ENCODE measurements around the gene MRPL21.

MRPL21 gene

DNA sequence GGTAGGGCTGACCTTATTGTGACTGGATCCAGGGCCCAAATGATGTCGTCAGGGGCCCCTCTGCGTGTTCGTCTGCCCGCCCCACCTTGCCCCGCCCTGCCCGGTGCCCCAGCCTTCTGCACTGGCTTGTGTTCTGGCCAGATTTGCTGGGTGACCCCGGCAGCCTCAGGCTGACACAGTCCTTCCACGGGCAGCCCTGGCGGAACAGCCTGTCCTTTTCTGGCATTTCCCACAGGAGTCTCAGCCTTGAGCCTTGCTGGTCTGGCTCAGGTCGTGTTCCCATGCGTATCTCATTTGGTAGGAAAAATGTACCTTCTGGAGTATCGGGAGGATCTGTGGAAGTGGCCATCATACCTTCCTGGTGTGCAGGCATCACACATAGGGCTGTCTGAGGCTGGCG is 31.0 kb upstream of the MRPL21 start:
- DNase-seq = no peak

DNA sequence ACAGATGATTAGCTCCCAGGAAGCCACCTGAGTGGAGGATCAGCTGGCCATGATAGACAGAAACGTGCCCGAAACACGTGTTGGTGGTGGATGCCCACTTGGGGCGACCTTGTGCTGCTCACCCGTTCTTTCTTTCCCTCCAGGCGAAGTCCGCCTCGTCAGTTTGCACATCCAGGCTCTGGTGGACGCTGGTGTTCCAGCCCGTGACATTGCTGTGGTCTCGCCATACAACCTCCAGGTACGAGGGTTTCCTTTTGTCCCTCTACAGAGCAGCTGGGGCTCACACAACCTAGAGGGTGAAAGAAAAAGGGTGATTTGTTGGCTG is 30.7 kb upstream of the MRPL21 start:
- no peak for DNase-seq

DNA sequence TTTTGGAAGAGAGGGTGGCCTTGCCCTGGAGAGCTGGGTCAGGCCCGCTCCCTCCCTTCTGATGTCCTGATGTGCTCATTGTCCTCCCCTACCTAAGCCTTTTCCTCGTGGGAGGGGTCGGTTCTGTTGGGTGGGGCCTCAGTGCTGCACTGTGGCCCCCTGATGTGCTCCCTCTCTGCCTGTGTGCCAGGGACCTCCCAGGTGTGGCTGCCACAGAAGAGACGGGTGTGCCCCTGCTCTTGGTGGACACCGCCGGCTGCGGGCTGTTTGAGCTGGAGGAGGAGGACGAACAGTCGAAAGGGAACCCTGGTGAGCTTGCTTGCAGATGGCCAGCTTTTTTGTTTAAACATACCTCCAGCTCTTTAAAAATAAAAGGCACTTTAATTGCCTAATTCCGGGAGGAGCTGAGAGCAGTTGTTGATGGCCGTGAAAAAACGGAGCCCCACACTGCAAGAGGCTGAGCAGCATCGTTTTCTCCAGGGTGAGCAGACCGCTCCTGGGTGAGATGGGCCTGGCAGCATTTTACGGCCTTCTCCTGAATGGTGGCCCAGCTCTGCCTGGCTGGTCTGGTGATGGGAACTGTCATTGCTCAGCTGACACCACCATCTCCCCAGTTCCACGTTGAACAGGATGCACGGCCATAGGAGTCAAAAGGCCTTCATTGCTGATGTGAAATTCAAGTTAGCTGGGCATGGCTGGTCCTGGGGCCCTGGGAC is 30.1 kb upstream of the MRPL21 start:
- no peak for DNase-seq

DNA sequence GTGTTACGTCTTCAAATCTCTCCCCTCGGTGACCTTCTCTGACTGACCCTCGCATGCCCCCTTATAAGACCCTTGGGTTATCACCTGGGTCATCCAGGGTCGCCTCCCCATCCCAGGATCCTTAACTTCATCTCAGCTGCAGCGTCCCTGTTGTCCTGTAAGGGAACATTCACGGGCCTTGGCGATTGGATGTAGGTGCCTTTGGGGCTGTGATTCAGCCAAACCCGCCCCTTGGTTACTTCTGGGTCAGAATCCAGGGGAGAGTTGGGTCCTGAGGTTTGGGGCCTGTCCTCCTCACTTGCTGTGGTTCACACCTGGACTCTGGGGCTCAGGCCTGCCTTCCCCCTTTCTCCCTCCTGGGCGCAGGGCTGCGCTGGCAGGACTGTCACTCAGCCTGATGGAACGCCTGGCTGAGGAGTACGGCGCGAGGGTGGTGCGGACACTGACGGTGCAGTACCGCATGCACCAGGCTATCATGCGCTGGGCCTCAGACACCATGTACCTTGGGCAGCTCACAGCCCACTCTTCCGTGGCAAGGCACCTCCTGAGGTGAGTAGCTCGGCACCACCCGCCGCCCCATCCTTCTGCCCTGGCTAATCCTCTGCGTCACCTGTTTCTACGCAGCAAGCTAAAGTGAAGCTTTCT is 29.4 kb upstream of the MRPL21 start:
- no peak for DNase-seq

DNA sequence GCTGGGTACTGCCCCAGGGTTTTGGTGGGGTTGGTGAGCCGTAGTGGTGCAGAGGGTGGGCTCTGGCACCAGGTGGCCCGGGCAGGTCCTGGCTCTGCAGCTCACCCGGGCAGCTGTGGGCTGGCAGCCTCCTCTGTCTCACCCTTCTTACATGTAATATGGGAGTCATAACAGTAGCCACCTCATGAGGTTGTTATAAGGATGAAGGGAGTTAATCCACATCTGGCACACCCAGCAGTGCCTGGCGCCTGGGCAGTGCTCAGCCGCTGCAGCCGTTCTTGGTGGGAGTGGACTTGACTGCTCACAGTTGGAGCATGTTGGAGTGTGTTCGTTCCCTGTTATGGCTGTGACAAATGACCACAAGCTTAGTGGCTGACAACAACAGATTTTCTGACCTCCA is 28.7 kb upstream of the MRPL21 start:
- DNase-seq = no peak

DNA sequence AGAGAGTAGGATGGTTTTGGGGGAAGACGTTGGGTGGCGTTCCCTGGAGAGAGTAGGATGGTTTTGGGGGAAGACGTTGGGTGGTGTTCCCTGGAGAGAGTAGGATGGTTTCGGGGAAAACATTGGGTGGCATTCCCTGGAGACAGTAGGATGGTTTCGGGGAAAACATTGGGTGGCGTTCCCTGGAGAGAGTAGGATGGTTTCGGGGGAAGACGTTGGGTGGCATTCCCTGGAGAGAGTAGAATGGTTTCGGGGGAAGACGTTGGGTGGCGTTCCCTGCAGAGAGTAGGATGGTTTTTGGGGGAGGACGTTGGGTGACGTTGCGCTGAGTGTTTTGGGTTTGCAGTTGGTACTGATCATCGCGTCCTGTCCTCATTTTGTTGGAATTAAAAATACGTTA is 28.3 kb upstream of the MRPL21 start:
- no peak for DNase-seq

DNA sequence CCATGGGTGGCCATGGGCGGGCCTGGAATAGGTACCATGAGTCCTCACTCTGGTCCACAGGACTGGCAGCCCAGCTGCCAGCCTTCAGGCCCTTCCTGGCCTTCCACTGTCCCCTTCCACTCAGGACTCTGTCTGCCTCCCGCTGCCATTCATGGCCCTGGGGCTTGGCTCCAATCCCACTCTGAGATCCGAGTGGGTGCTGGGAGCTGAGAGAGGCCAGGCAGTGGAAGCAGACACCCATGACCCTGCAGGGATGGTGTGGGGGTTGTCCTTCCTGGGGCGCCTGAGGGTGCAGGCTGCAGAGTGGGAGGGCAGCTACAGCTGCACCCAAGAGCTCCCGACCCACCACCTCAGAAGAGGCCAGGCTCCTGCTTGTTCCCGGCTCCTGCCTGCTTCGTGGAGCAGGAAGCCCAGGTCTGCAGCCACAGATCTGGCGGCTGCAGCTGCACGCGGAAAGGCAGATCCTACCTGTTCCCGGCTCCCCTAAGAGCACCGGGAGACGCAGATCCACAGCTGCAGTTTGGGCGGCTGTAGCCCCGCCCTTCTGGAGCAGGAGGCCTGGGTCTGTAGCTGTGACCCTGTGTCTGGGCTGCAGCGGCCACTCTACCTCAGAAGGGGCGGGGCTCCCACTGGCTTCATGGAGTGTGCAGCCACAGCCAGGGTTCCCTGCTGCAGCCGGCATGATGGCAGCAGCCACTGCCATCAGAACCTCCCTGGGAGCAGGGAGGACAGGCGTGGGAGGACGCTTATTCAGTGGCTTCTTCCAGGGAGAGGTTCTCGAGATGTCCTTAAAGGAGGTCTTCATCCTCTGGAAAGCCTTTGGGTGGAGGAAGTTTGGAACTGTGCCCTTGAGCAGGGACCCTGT is 27.6 kb upstream of the MRPL21 start:
- DNase-seq = no peak

DNA sequence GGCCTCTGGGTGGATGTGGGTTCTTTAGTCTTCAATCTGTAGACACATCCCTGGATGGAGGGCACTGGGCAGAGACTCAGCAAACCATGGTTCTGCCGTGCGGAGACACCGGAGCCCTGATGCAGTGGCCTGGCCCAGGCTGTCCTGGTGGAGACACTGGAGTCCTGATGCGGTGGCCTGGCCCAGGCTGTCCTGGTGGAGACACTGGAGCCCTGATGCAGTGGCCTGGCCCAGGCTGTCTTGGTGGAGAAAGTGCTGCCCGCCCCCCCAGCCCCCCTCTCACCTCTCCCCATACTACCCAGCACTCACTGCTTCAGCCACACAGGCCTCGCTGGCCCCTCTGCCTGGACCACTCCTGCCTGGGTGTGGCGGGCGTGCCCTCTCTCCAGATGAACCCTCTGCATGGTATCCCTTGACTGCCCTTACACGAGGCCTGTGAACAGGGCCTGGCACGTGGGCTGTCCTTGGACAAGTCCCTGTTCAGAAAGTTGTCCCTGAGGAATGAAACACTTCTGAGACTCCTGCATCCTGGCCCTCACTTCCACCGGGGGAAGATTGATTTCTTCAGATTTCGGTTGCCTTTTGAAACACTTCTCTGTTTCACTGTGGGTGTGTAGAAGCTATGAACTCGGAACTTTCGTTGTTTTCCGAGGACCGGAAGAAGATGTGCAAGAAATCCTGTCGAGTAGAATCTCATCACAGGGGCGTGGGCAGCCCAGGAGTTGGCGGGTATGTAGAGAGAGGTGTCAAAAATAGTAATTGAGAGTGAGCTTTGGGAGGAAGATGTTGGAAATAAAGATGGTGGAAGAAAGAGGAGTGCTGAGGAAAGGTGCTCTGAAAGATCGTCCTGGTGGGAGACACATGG is 26.3 kb upstream of the MRPL21 start:
- DNase-seq = no peak

DNA sequence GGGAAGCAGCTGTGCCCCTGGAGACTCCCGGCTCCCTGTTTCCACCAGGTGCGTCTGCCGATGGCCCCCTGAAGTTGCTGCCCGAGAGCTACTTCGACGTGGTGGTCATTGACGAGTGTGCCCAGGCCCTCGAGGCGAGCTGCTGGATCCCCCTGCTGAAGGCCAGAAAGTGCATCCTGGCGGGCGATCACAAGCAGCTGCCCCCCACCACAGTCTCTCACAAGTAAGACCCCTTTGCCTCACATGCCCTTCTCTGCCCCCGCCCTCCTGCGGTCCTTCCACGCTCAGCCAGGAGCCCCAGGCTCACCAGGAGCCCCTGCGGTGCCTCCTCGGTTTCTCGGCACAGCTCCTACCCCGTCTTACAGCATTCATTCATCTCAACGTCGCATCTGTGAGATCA is 25.5 kb upstream of the MRPL21 start:
- no peak for DNase-seq

DNA sequence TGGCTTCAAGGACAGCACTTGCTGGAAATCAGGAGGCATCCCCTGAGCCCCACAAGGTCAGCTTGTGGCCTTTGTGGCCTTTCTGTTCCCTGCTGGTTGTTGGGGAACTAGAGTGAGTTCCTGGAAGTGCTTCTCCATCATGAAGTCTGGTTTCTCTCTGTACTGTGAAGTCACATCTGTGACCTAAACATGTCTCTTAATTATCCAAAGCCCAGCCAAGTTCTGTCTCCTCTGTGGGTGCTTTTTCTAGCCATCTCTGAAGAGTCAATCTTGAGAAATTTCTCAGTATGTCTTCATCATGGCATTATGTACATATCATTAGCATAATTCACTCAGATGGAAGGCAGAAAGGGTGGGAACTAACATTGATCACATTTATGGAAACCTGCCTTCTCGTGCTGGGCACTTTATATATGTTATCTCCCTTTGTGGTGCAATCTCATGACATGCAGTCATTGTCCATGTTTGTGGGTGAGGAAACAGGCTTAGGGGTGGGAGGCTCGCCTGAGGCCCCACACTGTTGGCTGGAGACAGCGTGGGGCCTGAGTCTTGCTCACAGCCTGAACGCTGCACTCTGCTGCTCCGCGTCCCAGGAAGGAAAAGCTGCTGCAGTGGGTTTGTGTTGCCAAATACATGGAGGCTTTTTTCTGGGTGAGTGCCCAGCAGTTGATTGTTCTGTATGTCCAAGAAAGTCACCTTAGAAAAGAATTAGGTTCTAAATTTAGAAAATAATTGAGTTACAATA is 24.7 kb upstream of the MRPL21 start:
- DNase-seq = no peak

DNA sequence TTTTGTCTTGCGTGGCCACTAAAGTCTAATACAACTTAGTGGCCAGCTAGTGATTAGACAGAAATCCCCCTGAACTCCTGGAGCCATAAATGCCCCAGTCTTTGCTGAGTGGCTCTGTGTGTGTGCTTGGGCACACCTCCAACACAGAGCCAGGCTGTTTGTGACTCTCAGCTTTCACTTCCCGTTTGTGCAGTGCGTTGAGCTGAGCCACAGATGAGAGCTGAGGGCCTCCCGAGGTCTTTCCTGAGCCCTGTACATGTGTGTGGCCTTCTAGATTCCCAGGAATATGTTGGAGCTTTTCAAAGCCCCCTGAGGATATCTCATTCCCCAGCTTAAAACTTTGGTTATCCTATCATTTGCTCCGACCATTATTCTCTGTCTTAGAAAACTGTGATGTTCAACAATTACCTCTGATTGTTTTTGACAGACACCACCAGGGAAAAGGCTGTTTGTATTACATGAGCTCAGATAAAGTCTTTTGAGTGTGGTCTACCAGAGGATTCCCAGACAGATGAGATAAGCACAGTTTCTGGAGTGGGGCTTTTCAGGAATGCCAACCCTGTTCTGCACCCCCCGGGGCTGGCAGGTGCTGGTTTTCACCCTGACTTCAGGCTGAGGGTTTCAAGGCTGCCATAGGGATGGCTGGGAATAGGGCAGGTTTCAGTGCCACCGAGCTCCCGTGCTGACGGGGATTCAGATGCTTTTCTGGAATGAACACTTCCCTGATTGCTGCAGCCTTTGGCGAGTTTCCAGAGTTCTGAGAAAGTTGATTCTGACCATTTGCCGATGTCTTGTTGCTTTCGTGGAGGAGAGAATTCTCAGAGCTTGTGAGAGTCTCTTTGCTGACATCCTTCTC is 23.9 kb upstream of the MRPL21 start:
- DNase-seq = no peak

DNA sequence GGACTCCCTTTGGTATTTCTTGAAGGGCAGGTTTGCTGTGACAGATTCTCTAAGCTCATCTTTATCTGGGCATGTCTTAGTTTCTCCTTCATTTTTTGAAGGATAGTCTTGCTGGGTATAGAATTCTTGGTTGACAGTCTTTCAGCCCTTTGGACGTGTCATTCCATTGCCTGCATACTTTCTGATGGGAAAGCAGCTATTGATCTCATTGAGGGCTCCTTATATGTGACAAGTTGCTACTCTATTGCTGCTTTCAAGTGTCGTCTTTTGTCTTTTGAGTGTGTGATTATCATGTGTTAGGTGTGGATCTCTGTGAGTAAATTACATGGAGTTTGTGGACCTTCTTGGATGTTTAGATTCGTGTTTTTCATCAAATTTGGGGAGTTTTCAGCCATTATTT is 22.0 kb upstream of the MRPL21 start:
- DNase-seq = no peak

DNA sequence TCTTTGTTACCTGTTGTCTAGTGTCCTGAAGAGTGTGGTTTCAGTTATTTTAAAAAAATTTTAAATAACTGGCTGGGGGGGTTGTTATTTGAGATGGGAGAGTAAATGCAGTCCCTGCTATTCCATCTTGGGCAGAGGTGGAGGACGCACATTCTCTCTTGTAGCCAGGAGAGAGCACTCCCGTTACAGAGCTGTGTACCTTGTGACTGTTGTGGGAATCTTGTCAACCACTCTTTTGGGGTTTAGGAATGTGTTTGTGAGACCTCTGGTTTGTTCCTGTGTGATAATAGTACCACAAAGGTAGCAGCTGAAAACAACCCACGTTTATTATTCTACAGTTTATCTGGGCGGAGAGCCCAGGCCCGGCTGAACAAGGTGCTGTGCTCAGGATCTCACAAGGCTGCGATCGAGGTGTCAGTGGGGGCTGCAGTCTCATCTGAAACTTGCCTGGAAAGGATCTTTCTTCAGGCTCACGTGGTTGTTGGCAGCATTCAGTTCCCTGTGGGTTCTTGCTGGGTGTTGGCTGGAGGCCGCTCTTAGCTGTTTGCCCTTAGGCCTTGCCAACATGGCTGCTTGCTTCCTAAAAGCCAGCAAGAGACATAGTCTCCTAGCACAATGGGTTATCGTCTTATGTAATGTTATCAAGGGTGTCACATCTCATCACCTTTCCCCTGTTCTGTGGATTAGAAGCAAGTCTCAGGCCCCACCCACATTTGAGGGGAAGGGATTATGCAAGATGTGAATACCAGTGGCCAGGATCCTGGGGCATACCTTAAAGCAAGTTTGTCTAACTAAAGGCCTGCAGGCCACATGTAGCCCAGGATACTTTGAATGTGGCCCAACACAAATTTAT is 20.7 kb upstream of the MRPL21 start:
- no peak for DNase-seq

DNA sequence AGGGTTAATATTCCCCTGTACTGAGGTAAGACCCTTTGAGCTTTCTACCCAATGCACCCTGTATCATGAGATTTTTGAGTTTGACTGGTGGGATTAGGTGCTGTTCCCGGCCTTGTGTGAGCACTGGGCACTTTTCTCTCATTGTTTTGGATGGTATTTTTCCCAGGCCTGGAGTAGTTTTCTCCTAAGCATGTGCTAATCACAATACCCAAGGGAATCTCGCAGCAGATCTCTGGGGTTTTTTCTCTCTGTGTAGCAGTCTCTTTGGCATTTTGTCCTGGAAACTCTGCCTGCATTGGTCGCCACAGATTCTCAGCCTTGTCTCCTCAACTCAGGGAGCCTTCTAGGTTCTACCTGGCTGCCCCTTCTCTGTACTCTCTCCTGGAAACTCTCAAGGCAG is 20.0 kb upstream of the MRPL21 start:
- no peak for DNase-seq

DNA sequence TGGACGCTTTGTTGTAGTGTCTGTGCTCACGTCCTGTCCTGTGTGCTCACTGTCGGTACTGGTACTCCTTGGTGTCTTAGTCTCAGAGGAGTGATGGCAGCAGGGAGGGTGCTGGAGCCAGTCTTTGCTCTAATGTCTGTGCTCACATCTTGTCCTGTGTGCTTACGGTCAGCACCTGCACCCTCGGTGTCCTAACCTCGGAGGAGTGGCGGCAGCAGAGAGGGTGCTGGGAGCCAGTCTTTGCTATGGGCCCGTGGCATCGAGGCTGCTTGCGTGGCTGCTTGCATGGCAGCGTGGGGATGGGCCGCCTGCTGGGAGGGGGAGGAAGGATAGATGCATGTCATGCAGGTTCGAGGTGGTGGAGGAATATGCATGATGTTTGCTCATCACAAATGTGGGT is 12.8 kb upstream of the MRPL21 start:
- DNase-seq = no peak

DNA sequence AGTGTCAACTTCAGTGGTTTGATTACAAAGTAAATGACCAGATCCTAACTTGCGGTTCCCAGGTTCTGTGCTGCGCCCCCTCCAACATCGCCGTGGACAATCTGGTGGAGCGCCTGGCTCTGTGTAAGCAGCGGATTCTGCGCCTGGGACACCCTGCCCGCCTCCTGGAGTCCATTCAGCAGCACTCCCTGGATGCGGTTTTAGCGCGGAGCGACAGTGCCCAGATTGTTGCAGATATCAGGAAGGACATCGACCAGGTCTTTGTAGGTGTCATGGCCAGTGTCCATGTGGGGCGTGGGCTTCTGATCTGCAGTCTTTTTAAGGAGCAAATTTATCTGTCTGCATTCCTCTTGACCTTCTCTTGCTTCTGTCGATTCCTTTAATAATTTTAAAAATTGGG is 11.1 kb upstream of the MRPL21 start:
- DNase-seq = no peak

DNA sequence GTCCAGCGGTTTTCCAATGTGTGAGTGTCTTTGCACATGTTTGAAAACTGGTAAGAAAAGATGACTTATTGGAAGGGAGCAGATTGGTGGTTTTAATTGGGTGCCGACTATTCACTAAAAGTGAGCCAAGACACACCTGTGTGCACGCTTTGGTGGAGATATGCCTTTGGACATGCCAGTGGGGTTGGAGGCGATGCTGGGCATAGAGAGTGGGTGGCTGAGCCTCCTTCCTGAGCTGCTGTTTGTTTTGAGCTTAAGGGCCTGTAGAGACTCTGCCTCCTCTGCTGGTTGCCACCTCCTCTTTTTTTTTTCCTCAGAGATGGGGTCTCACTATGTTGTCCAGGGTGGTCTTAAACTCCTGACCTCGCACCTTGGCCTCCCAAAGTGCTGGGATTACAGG is 9.6 kb upstream of the MRPL21 start:
- no peak for DNase-seq

DNA sequence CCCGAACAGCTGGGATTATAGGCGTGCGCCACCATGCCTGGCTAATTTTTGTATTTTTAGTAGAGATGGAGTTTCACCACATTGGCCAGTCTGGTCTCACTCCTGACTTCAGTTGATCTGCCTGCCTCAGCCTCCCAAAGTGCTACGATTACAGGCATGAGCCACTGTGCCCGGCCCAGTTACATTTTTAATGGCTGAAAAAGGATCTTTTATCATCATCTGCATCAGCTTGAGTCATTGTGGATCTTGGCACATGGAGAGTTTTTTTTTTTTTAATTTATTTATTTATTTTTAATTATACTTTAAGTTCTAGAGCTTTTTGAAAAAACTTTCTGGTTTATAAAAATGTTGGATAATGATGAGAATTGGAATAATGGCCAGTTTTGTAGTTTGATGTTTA is 8.6 kb upstream of the MRPL21 start:
- no peak for DNase-seq

DNA sequence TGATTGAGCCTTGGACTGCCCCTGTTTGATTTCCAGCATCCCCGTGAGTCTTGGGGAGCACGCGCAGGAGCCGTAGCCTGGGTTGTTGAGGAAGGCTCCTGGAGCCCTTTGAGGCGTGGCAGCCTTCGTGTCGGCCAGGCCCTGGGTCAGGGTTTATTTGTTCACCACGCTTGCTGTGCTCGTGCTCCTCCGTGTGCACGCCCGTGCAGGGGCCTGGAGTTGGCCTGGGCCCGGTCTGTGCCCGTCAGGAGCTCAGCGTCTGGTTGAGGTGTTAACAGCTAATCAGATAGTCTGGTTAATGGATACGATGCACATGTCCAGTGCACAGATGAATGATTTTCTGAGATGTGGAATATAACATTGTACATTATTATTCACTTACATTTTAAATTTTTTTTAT is 8.1 kb upstream of the MRPL21 start:
- no peak for DNase-seq

DNA sequence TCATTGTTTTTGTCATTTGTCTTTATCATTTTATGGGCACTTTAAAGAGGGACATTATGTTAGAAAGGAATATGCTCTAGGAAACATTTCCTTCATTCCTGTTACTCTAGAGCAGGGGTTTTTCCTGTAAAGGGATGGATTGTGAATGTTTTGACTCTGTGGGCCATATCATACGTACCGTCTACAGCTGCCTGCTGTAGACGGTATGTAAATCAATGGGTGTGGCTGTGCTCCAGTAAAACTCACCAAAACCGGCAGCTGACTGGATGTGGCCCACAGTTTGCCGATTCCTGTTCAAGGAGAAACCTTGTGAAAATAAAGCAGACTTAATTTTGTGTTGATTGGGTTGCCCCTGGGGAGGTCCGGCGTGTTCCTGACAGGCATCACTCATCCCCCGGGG is 7.3 kb upstream of the MRPL21 start:
- DNase-seq = no peak

DNA sequence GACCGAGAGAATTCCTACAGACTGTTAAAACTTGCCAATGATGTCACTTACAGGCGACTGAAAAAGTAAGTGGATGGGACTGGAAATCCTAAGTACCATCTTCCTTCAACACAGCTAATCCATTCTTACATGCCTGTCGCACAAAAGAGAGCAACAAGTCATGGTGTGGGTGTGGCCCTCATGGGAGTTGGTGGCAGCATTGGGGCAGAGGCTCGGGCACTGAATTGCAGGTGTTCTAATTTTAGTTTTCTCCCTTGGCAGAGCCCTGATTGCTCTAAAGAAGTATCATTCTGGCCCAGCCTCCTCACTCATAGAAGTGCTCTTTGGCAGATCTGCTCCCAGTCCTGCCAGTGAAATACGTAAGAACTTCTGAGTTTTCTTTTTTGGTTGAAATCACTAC is 4.6 kb upstream of the MRPL21 start:
- no peak for DNase-seq
